ENCODE data around the gene ENOSF1. TPM values are rescaled to one million over a fixed set of nuclear protein-coding genes. Genes with fewer than 3 reads are reported as not detected.

Gene ENOSF1
- total RNA-seq, 1 experiment from 2014 or later: 39.2 TPM

DNA sequence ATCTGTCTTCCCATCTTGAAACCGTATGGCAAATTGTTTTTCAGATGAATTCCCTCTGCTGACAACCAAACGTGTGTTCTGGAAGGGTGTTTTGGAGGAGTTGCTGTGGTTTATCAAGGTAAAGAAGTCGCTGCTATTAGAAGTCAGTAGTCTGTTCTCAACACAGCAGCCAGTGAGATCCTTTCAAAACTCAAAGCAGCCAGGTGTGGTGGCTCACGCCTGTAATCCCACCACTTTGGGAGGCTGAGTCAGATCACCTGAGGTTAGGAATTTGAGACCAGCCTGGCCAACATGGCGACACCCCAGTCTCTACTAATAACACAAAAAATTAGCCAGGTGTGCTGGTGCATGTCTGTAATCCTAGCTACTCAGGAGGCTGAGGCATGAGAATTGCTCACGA lies 52.8 kb downstream of the ENOSF1 start:
- intact Hi-C loops (cut with micrococcal nuclease; ENCODE audit: unreplicated experiment): no loop called here
- ChIA-PET CTCF (interaction anchor here (0.6 kb wide), 1 partner anchor 173 kb away, joined by 5 read pairs; no protein-coding TSS in a partner anchor), POLR2A (ENCODE audit: low non-redundant PET) (no interaction called here)
- BruUV-seq (replicated peaks): no TSS peak
- no peak for DNase-seq (ENCODE audit: low spot score)
- Histone ChIP-seq H3K27me3 (replicated peaks; ENCODE audit: insufficient read depth, low read depth, low read length, poor library complexity) (no peaks in the 10 kb centered on the region), H3K4me1 (ENCODE audit: insufficient read depth, low read length, poor library complexity, severe bottlenecking) (peaks cover 5% of the 10 kb centered on the region), H3K4me3 (ENCODE audit: low read depth, low read length, poor library complexity, severe bottlenecking) (peak overlapping the region; percentile 77), H3K27ac (ENCODE audit: low read depth, low read length, poor library complexity, severe bottlenecking) (no peak overlapping the region), H3K36me3 (ENCODE audit: insufficient read depth, low read length, poor library complexity, severe bottlenecking) (peaks cover 38% of the 10 kb centered on the region), H3K9me3 (ENCODE audit: low read depth, low read length, poor library complexity, severe bottlenecking) (peaks cover 5% of the 10 kb centered on the region)
- TF ChIP-seq EZH2 (IDR thresholded peaks at IDR 0.05; ENCODE audit: borderline replicate concordance, low read depth, low read length, poor library complexity, severe bottlenecking): no peak
- TF ChIP-seq, protein P1, sequence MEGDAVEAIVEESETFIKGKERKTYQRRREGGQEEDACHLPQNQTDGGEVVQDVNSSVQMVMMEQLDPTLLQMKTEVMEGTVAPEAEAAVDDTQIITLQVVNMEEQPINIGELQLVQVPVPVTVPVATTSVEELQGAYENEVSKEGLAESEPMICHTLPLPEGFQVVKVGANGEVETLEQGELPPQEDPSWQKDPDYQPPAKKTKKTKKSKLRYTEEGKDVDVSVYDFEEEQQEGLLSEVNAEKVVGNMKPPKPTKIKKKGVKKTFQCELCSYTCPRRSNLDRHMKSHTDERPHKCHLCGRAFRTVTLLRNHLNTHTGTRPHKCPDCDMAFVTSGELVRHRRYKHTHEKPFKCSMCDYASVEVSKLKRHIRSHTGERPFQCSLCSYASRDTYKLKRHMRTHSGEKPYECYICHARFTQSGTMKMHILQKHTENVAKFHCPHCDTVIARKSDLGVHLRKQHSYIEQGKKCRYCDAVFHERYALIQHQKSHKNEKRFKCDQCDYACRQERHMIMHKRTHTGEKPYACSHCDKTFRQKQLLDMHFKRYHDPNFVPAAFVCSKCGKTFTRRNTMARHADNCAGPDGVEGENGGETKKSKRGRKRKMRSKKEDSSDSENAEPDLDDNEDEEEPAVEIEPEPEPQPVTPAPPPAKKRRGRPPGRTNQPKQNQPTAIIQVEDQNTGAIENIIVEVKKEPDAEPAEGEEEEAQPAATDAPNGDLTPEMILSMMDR (conservative IDR thresholded peaks at IDR 0.05; ENCODE audit: low read depth, low read length): no peak

DNA sequence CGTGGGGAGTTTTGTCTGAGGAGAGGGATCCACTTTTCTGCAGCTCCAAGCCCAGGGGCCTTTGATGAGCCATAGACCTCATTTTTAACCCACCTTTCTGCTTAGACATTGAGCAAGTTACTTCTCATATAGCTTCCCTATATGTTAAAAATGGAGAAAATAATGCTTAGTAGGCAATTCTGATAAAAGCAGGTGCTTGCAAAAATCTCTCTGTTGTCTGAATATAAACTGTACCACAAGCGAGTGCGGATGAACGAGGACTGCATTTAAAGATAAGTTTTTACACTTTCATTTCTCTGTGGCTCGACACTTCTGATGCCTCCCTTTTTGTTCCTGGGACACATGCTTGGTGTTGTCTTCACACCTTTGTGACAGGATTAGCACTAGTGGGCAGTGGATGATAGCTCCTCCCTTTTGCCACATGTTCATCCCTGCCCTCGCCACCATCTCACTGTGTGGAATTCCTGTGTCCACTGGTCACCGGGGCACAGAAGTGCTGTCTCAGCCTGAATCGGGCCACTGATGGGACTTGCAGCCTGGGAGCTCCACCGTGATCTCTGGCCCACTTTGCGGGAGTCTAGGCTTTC lies 53.4 kb downstream of the ENOSF1 start:
- POLR2A ChIA-PET (ENCODE audit: low non-redundant PET): no interaction called here

DNA sequence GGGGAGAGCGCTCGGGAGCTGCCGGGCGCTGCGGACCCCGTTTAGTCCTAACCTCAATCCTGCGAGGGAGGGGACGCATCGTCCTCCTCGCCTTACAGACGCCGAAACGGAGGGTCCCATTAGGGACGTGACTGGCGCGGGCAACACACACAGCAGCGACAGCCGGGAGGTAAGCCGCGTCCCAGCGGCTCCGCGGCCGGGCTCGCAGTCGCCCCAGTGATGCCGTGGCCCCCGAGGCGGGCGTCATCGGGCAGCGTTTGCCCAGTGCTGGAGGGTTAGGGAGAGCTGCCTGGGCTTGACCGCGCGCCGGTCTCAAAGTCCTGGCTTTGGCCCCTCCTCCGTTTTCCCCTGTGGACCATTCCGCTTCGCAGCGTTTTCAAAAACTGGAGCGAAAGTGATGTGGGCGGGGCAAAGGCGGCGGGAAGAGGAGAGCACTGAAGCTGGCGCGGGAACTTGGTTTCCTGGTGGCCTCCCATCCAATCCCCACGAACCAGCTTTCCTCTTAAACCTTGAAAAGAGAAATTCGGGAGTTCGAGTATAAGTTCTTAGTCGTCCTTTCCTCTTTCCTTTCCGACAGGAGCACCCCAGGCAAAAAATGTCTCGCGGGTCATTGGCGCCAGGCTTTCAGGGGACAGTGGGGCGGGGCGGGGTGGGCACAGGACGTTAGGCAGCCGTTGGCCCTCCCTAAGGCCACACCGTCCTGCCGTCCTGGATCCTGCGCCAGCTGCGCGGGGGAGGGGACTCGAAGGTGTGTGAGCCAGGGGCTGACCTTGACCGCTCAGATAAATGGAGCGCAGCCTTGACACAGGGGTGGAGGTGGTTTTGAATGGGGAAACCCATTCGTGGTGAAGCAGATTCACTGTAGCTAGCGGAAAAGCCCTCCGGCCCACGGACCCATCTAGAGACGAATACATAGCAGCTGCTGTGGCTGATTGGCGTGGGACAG lies 54.2 kb downstream of the ENOSF1 start:
- H3K36me3 ChIP-seq (ENCODE audit: insufficient read depth, low read length, poor library complexity, severe bottlenecking): peaks cover 38% of the 10 kb centered on the region
- ChIA-PET POLR2A (ENCODE audit: low non-redundant PET) (interaction anchor here (0.5 kb wide), 1 partner anchor 54 kb away, joined by 3 read pairs; the partner anchor contains the start of gene ENOSF1), CTCF (interaction anchor here (1.0 kb wide), 1 partner anchor 181 kb away, joined by 7 read pairs; no protein-coding TSS in a partner anchor)
- H3K27me3 ChIP-seq (replicated peaks; ENCODE audit: insufficient read depth, low read depth, low read length, poor library complexity): no peaks in the 10 kb centered on the region
- intact Hi-C loops (cut with micrococcal nuclease; ENCODE audit: unreplicated experiment): no loop called here
- H3K9me3 ChIP-seq (ENCODE audit: low read depth, low read length, poor library complexity, severe bottlenecking): peaks cover 5% of the 10 kb centered on the region
- peak; percentile 96 for DNase-seq (ENCODE audit: low spot score)
- H3K27ac ChIP-seq (ENCODE audit: low read depth, low read length, poor library complexity, severe bottlenecking): peak overlapping the region; percentile 97
- peak overlapping the region; percentile 77 for H3K4me3 ChIP-seq (ENCODE audit: low read depth, low read length, poor library complexity, severe bottlenecking)
- BruUV-seq (replicated peaks): no TSS peak
- TF ChIP-seq, protein P1 (conservative IDR thresholded peaks at IDR 0.05; ENCODE audit: low read depth, low read length): no peak
- no peak for TF ChIP-seq EZH2 (IDR thresholded peaks at IDR 0.05; ENCODE audit: borderline replicate concordance, low read depth, low read length, poor library complexity, severe bottlenecking)
- H3K4me1 ChIP-seq (ENCODE audit: insufficient read depth, low read length, poor library complexity, severe bottlenecking): peaks cover 12% of the 10 kb centered on the region

More for the DNA sequence above, 53.4 kb downstream of the ENOSF1 start:
- no peak for DNase-seq (ENCODE audit: low spot score)
- Histone ChIP-seq H3K27ac (ENCODE audit: low read depth, low read length, poor library complexity, severe bottlenecking) (peak overlapping the region; percentile 97), H3K4me3 (ENCODE audit: low read depth, low read length, poor library complexity, severe bottlenecking) (peak overlapping the region; percentile 77), H3K9me3 (ENCODE audit: low read depth, low read length, poor library complexity, severe bottlenecking) (peaks cover 5% of the 10 kb centered on the region), H3K27me3 (replicated peaks; ENCODE audit: insufficient read depth, low read depth, low read length, poor library complexity) (no peaks in the 10 kb centered on the region), H3K36me3 (ENCODE audit: insufficient read depth, low read length, poor library complexity, severe bottlenecking) (peaks cover 38% of the 10 kb centered on the region), H3K4me1 (ENCODE audit: insufficient read depth, low read length, poor library complexity, severe bottlenecking) (peaks cover 11% of the 10 kb centered on the region)
- intact Hi-C loops (cut with micrococcal nuclease; ENCODE audit: unreplicated experiment): no loop called here
- TF ChIP-seq, protein P1 (conservative IDR thresholded peaks at IDR 0.05; ENCODE audit: low read depth, low read length): no peak
- TF ChIP-seq EZH2 (IDR thresholded peaks at IDR 0.05; ENCODE audit: borderline replicate concordance, low read depth, low read length, poor library complexity, severe bottlenecking): no peak
- TSS peak; percentile 27 for BruUV-seq (replicated peaks)
- CTCF ChIA-PET: interaction anchor here (0.6 kb wide), 2 partner anchors 32 to 173 kb away, joined by 3 to 5 read pairs; no protein-coding TSS in a partner anchor

Data from A673 (cell line).